Measurements from ENCODE around the gene SPC25.

The SPC25 gene

GRCh38 chr2:168843253-168843652 is 47.0 kb downstream of the SPC25 start:
- Mint-ChIP-seq H3K36me3 (ENCODE audit: low read depth) (peaks cover 4% of the 10 kb centered on the region), H3K27me3 (ENCODE audit: low read depth, poor library complexity) (no peaks in the 10 kb centered on the region), H3K9me3 (no peaks in the 10 kb centered on the region), H3K4me1 (no peaks in the 10 kb centered on the region), H3K27ac (no peak overlapping the region), H3K4me3 (no peak overlapping the region)
- DNase-seq: no peak
- no peak for TF ChIP-seq CTCF (IDR thresholded peaks at IDR 0.05)

GRCh38 chr2:168841445-168841844 is 48.8 kb downstream of the SPC25 start:
- no peak for TF ChIP-seq CTCF (IDR thresholded peaks at IDR 0.05)
- H3K9me3 Mint-ChIP-seq: no peaks in the 10 kb centered on the region
- H3K4me1 Mint-ChIP-seq: no peaks in the 10 kb centered on the region

GRCh38 chr2:168835969-168836368 is 54.3 kb downstream of the SPC25 start:
- Mint-ChIP-seq H3K9me3 (no peaks in the 10 kb centered on the region), H3K36me3 (ENCODE audit: low read depth) (peaks cover 4% of the 10 kb centered on the region), H3K27me3 (ENCODE audit: low read depth, poor library complexity) (peaks cover 3% of the 10 kb centered on the region), H3K27ac (no peak overlapping the region), H3K4me1 (no peaks in the 10 kb centered on the region), H3K4me3 (no peak overlapping the region)
- DNase-seq: no peak
- TF ChIP-seq CTCF (IDR thresholded peaks at IDR 0.05): no peak

More at GRCh38 chr2:168841445-168841844, 48.8 kb downstream of the SPC25 start:
- DNase-seq: no peak
- H3K27ac Mint-ChIP-seq: no peak overlapping the region
- H3K4me3 Mint-ChIP-seq: no peak overlapping the region
- H3K27me3 Mint-ChIP-seq (ENCODE audit: low read depth, poor library complexity): peaks cover 3% of the 10 kb centered on the region
- H3K36me3 Mint-ChIP-seq (ENCODE audit: low read depth): peaks cover 4% of the 10 kb centered on the region

GRCh38 chr2:168831662-168832061 is 58.6 kb downstream of the SPC25 start:
- DNase-seq: no peak
- peaks cover 2% of the 10 kb centered on the region for H3K27me3 Mint-ChIP-seq (ENCODE audit: low read depth, poor library complexity)
- no peaks in the 10 kb centered on the region for H3K4me1 Mint-ChIP-seq
- no peaks in the 10 kb centered on the region for H3K36me3 Mint-ChIP-seq (ENCODE audit: low read depth)
- peaks cover 4% of the 10 kb centered on the region for H3K9me3 Mint-ChIP-seq
- no peak overlapping the region for H3K27ac Mint-ChIP-seq
- no peak overlapping the region for H3K4me3 Mint-ChIP-seq
- TF ChIP-seq CTCF (IDR thresholded peaks at IDR 0.05): no peak

- Mint-ChIP-seq H3K4me3 (no peak overlapping the region), H3K4me1 (no peaks in the 10 kb centered on the region), H3K36me3 (ENCODE audit: low read depth) (no peaks in the 10 kb centered on the region), H3K27ac (no peak overlapping the region), H3K9me3 (peaks cover 4% of the 10 kb centered on the region), H3K27me3 (ENCODE audit: low read depth, poor library complexity) (no peaks in the 10 kb centered on the region)
- no peak for DNase-seq
- no peak for TF ChIP-seq CTCF (IDR thresholded peaks at IDR 0.05)
These were observed 59.3 kb downstream of the SPC25 start for GRCh38 chr2:168830958-168831357.

- Mint-ChIP-seq H3K27ac (no peak overlapping the region), H3K36me3 (ENCODE audit: low read depth) (no peaks in the 10 kb centered on the region), H3K4me3 (no peak overlapping the region), H3K4me1 (no peaks in the 10 kb centered on the region), H3K27me3 (ENCODE audit: low read depth, poor library complexity) (no peaks in the 10 kb centered on the region), H3K9me3 (no peaks in the 10 kb centered on the region)
- TF ChIP-seq CTCF (IDR thresholded peaks at IDR 0.05): no peak
- no peak for DNase-seq
These were observed 65.1 kb downstream of the SPC25 start for GRCh38 chr2:168825126-168825525.

Data from nephron progenitor cell (in vitro differentiated cells).